ENCODE data around the gene PCDHGA5. TPM values are rescaled to one million over a fixed set of nuclear protein-coding genes. Genes with fewer than 3 reads are reported as not detected.

PCDHGA5 gene
- 1.6 and 2.0 TPM in 2 replicates for total RNA-seq

GRCh38 chr5:141363952-141364660 lies at the start of gene PCDHGA5:
TSS of gene PCDHGA5 (plus strand) at chr5:141364162. CDS start at chr5:141364331, 169 bp downstream.

DNA sequence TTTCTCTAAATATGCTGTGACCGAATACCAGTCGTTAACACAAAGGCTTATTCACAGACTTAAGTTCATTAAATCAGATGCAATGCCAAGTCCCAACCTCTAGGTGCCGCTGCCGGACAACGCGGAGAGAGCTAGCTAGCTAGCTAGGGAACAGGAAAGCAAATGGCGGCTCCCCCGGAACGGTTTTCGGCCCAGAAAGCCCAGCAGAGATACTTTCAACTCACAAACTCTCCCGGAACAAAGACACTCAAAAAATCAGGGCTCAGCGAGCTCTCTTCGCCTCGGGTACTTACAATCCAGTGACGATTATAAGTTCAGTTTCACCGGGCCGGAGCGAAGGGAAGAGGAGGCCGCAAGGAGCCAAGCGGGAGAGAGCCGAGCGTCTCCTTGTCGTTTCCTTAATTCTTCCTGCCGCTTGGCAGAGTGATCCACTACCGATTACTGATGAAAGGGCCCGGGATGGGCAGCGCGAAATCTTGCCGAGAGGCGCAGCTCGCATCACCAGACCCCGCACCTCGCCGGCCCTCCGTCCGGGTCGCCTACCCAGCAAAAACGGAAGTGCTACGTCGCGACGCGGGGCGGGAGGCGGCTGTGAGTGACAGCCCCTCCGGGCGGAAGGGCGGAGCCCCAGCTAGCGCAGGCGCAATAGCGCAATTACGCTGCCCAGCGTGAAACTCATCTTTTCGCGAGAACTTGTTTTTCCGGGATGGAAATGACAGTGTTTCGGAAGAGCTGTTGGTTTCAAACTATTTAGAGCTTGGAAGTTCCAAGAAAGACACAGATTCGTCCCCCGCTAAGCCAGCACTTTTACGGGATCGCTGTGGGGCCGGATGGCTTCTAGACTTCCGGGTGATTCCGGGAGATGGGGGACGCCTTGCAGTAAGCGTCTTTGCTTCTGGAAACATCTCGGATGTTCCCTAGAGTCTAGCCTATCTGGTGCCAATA lies 43.5 kb upstream of the PCDHGA5 start, which contains the start of gene TAF7:
TAF7 (minus strand) TSS at position 560 of the 945 bp plus-strand sequence. CDS start 740 bp downstream, outside the sequence.

GRCh38 chr5:141330299-141331080 lies 33.5 kb upstream of the PCDHGA5 start, which contains the start of gene PCDHGA1:
TSS of gene PCDHGA1 (plus strand) at chr5:141330514.

GRCh38 chr5:141338538-141339306 lies 25.2 kb upstream of the PCDHGA5 start, which contains the start of gene PCDHGA2:
TSS of gene PCDHGA2 (plus strand) at chr5:141338760.

DNA sequence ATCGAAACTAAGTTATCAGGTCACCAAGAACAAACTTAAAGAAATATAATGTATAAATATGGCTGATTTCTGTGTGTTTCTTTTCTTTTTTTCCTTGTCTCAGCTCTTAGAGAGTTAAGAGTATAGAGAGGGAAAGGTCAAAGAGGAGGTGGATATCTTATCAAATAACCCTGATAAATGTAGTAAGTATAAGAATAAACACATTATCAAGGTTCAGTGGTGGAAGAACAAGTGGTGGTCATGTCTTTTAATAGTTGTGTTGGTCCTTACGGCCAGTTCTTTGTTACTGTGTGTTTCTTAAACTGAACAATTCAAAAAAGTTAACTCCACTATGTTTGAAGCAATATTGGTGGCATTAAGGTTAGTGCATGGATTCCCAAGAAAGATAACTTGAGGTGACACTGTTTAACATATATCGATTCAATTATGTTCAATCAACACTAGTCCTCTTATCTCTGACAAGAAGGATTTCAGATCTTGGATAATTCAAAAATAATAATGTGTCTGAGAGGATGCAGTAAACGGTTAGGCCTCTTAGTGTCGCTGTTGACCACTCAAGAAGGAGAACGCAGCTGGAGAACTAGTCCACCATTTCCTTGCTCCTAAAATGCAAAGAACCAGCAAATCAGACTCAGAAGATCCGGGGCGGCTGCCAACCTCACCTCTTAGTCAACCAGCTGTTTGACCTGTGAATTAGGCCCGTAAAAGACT lies 20.6 kb upstream of the PCDHGA5 start, which contains the start of gene PCDHGA3:
PCDHGA3 (plus strand) TSS at position 588 of the 711 bp plus-strand sequence. CDS start 205 bp downstream, outside the sequence.

GRCh38 chr5:141349917-141350619 lies 13.9 kb upstream of the PCDHGA5 start, which contains the start of gene PCDHGB1:
TSS of gene PCDHGB1 (plus strand) at chr5:141350099. CDS start at chr5:141350261, 162 bp downstream.

DNA sequence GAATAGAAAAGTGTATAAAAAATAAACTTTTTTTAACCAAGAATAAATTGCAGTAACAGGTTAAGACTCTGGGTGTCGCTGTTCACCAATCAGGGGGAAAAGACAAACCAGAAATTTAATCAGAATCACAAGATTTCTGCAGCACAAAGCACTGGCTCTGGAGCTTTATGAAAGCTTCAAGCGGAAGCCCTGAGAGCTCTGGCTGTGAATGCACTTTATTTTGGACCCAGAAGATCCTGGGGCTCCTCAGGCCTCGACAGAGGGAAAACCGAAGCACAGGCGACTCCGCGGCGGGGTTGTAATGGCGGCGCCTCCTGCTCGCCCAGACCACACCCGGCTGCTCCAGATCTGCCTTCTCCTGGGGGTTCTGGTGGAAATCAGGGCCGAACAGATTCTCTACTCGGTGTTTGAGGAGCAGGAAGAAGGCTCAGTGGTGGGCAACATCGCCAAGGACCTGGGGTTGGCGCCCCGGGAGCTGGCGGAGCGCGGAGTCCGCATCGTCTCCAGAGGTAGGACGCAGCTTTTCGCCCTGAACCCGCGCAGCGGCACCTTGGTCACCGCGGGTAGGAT lies 9.0 kb upstream of the PCDHGA5 start, which contains the start of gene PCDHGA4:
PCDHGA4 (plus strand) TSS at position 122 of the 570 bp plus-strand sequence; CDS start at position 209, 87 bp downstream.

GRCh38 chr5:141359790-141360426 lies 4.1 kb upstream of the PCDHGA5 start, which contains the start of gene PCDHGB2:
TSS of gene PCDHGB2 (plus strand) at chr5:141359994. CDS start at chr5:141360136, 142 bp downstream.

DNA sequence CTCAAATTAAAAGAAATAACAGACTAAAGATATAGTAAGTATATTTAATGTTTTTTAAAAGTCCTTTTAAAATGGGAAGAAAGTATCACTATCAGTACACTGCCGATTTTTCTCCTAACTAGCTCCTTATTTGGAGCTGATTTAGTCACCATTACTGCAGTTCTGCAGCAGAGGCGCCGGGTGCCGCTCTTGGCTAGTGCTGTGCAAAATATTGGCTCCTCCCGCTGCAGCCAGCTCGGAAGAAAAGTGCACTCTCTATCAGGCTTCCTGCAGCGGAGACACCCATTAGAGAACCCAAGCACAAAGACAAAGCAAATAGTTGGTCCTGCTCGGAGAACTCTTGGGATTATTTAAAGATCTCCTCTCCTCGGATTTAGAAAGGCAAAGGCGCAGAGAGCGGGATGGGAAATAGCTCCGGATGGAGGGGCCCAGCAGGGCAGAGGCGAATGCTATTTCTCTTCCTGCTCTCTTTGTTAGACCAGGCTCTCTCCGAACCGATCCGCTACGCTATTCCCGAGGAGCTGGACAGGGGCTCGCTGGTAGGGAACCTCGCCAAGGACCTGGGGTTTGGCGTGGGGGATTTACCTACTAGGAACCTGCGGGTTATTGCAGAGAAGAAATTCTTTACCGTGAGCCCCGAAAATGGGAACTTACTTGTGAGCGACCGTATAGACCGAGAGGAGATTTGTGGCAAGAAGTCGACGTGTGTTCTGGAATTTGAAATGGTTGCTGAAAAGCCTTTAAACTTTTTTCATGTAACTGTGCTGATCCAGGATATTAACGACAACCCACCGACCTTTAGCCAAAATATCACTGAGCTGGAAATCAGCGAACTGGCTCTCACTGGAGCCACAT lies 6.3 kb downstream of the PCDHGA5 start, which contains the start of gene PCDHGB3:
PCDHGB3 (plus strand) TSS at position 249 of the 855 bp plus-strand sequence; CDS start at position 402, 153 bp downstream.

DNA sequence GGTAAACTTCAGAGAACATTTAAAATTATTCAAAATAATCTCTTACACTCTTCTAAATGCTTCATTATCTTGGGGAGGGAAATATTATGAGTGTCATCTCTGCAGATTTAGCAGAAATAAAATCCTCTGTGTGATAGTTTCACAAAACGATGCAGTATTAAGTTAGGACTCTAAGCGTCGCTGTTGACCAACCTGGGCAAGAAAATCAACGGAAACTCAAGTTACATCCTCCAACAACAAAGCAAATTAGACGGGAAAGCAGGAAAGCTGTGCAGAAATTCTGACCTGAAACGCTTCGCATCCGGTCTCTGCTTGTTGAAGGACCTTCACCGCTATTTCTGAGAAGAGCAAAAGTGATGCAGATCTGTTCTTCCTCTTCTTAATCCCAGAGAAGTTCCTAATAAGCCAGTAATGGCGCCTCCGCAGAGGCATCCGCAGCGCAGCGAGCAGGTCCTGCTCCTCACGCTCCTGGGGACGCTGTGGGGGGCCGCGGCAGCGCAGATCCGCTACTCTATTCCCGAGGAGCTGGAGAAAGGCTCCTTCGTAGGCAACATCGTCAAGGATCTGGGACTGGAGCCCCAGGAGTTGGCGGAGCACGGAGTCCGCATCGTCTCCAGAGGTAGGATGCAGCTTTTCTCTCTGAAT lies 9.8 kb downstream of the PCDHGA5 start, which contains the start of gene PCDHGA6:
PCDHGA6 (plus strand) TSS at position 219 of the 645 bp plus-strand sequence; CDS start at position 412, 193 bp downstream.

GRCh38 chr5:141382469-141383294 lies 18.7 kb downstream of the PCDHGA5 start, which contains the start of gene PCDHGA7:
TSS of gene PCDHGA7 (plus strand) at chr5:141382742. CDS start at chr5:141382900, 158 bp downstream.

GRCh38 chr5:141387557-141388311 lies 23.8 kb downstream of the PCDHGA5 start, which contains the start of gene PCDHGB4:
TSS of gene PCDHGB4 (plus strand) at chr5:141387698. CDS start at chr5:141387885, 187 bp downstream.

GRCh38 chr5:141392429-141393198 lies 28.7 kb downstream of the PCDHGA5 start, which contains the start of gene PCDHGA8:
TSS of gene PCDHGA8 (plus strand) at chr5:141392633. CDS start at chr5:141392814, 181 bp downstream.

